GM08714 (cell line): ENCODE data around the gene CLEC2B.

ENCODE experiments used
- H3K4me3 ChIP-seq: fragments of 200-500 bp; sonication (Bioruptor generic); 2 replicates; pipeline ENCODE4 v1.5.1; 2014; ENCODE audit warnings: mild to moderate bottlenecking, low read length, inconsistent platforms
- ZNF274 ChIP-seq: IDR thresholded peaks from 2 replicates; pipeline ENCODE4 v1.6.1; 2012; ENCODE audit warnings: mild to moderate bottlenecking, low read depth, low read length

The CLEC2B gene

DNA sequence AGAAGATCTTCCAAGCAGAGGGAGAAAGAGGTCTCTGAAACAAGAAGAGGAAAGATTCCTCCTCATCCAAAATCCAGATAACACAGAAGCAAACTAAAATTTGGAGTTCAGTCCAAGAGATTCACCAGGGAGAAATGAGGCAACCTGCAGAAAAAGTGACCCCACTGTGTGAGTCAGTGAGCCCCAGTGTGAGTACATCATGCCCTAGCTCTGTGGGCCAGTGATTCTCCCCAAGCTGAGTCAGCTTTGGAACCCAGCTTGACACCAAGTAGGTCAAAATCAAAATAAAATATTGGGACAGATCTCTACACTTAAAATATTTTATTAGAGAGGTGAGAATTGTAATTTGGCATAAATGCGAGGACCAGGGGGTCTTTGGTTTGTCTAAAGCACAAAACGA is 17.2 kb downstream of the CLEC2B start:
- no peak overlapping the region for H3K4me3 ChIP-seq
- no peak for TF ChIP-seq ZNF274

DNA sequence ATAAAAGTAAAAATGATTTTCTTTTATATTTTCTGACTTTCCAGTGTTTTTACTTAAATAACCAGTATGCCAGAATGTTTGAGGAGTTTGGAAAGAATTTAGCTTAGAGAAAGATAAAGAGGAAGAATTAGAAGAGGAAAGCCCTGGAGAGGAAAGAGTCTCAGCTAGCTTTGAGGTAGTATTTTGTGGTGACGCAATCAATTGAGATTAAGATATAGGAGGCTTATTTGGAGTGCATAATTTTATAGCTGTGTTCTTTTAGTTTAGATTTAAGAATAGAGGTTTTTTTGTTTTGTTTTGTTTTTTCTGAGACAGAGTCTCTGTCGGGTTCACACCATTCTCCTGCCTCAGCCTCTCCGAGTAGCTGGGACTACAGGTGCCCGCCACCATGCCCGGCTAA is 18.1 kb downstream of the CLEC2B start:
- TF ChIP-seq ZNF274 = no peak
- H3K4me3 ChIP-seq = no peak overlapping the region

DNA sequence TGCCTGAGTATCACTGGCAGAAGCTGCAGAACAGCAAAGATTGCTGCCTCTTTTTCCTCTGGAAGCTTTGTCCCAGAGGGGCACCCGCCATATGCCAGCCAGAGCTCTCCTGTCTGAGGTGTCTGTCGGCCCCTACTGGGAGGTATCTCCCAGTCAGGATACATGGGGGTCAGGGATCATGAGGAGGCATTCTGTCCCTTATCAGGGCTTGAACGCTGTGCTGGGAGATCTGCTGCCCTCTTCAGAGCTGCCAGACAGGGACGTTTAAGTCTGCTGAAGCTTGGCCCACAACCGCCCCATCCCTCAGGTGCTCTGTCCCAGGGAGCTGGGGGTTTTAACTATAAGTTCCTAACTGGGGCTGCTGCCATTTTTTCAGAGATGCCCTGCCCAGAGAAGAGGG is 20.3 kb downstream of the CLEC2B start:
- H3K4me3 ChIP-seq = no peak overlapping the region
- no peak for TF ChIP-seq ZNF274

GRCh38 chr12:9843407-9843806 is 25.7 kb downstream of the CLEC2B start:
- TF ChIP-seq ZNF274 = no peak
- H3K4me3 ChIP-seq = no peak overlapping the region

DNA sequence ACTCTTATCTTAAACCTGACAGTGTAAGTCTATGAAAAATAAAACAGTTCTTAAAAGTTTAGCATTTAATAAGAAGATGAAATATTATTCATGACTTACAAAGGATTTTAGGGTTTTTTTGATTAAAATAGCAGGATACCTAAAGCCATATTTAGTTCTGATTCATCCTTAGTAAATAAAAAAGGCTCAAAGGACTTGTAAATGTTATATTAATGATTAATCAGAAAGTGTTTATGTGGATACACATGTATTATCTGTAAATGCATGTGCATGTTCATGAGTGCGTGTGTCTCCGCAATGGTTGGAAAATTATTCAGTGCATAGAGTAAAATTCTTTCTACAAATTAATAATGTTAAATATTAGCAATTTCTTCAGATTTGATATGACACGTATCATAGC is 37.4 kb downstream of the CLEC2B start:
- no peak overlapping the region for H3K4me3 ChIP-seq
- TF ChIP-seq ZNF274 = no peak

GRCh38 chr12:9829982-9830381 is 39.2 kb downstream of the CLEC2B start:
- no peak for TF ChIP-seq ZNF274
- H3K4me3 ChIP-seq = no peak overlapping the region

DNA sequence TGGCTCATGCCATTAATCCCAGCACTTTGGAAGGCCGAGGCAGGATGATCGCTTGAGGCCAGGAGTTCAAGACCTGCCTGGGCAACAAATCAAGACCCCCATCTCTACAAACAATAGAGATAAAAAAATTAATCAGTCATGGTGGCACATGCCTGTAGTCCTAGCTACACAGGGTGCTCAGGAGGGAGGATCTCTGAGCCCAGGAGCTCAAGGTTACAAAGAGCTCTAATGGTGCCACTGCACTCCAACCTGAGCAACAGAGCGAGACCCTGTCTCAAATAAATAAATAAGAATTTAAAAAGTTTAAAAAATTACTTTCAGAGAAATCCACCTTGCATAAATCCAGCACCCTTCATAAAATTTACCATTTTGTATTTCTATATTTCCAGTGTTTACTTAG is 39.7 kb downstream of the CLEC2B start:
- H3K4me3 ChIP-seq = no peak overlapping the region
- TF ChIP-seq ZNF274 = no peak

GRCh38 chr12:9827209-9827888 is 41.8 kb downstream of the CLEC2B start, which contains the start of gene KLRF1:
TSS of gene KLRF1 (plus strand) at chr12:9827481. CDS start at chr12:9827545, 64 bp downstream.
- TF ChIP-seq ZNF274 = no peak

GRCh38 chr12:9820281-9820930 is 48.7 kb downstream of the CLEC2B start:
- no peak overlapping the region for H3K4me3 ChIP-seq
- no peak for TF ChIP-seq ZNF274

More at GRCh38 chr12:9827209-9827888, 41.8 kb downstream of the CLEC2B start, which contains the start of gene KLRF1:
- H3K4me3 ChIP-seq = no peak within 1 kb of the TSS

- H3K4me3 ChIP-seq = peak overlapping the region; percentile 53; the same call in 1 of the 2 replicates
- TF ChIP-seq ZNF274 = no peak
These were observed 55.0 kb downstream of the CLEC2B start for GRCh38 chr12:9813821-9814798.

- no peak overlapping the region for H3K4me3 ChIP-seq
These were observed 57.5 kb downstream of the CLEC2B start for GRCh38 chr12:9811621-9812020.

DNA sequence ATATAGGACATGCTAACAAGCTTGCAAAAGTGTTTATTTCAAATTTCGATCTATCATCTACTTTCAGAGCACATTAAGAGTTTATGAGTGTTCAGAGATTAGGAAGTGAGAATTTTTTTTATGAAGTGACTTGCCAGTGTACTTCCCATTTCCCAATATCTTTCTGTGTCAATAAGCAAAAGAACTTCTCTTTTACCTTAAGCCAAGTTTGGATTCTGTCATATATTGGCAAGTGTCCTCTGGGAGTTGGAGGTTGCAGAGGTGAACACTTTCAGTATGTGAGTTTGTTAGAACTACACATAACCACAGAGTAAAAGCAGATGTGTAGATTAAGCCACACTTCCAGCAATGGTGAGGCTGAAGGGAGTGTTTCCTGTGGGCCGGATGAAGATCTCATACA is 58.5 kb downstream of the CLEC2B start:
- no peak overlapping the region for H3K4me3 ChIP-seq
- no peak for TF ChIP-seq ZNF274

More at GRCh38 chr12:9811621-9812020, 57.5 kb downstream of the CLEC2B start:
- TF ChIP-seq ZNF274 = no peak

DNA sequence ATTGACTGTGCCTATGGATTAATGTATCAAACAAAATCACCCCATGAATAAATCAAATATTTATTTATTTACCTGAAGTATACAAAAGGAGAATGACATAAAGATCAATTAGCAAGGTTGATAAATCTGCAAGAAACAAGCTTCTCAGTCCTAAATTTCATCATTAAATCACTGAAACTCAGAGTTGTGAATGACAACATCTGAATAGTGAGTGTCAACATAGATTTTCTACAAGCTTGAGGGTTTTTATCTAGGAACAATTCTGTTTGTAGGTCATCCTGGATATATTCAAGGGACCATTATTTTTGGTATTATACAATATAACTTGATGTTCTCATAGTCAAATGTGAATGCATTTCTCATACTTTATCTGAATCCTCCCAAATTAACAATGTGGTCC is 59.3 kb downstream of the CLEC2B start:
- no peak for TF ChIP-seq ZNF274
- H3K4me3 ChIP-seq = no peak overlapping the region

DNA sequence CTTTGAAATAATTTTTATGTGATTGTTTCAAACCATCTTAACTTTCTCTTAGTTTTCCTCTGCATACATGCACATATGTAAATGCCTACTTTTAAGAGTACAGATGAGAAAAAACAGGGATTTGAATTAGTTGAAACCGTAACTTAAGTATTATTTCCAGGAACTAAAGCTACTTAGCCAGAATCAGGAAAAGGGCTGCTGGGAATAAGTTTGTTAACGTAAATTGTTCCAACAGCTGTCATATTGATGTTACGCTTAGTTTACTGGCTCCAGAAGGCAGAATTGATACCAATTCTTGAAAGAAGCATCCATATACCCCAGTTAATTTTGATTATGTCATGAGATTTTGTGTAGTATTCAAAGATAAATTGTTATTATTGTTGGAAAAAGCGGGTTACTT is 59.8 kb downstream of the CLEC2B start:
- TF ChIP-seq ZNF274 = no peak
- H3K4me3 ChIP-seq = no peak overlapping the region
